ENCODE measurements around the gene RTKN. TPM values are rescaled to one million over a fixed set of nuclear protein-coding genes. Genes with fewer than 3 reads are reported as not detected.

The RTKN gene
- total RNA-seq, 2 donors from 2014 or later: 83.6 to 117 TPM

- H3K4me1 Mint-ChIP-seq: peaks cover 8% of the 10 kb centered on the region
- H3K9ac ChIP-seq (ENCODE audit: extremely low read depth, low read length, poor library complexity, severe bottlenecking): peak within 1 kb of the TSS; percentile 78
- peak within 1 kb of the TSS; percentile 96 for H3K4me3 ChIP-seq (ENCODE audit: low read length)
- H3K9me3 ChIP-seq (ENCODE audit: control insufficient read depth, low read length): no peaks in the 10 kb centered on the region
- DNase-seq: peak; percentile 98
- H3K27ac ChIP-seq (ENCODE audit: low read depth, low read length): peak within 1 kb of the TSS; percentile 69
- WGBS, 2 experiments (ENCODE audit: insufficient coverage in 1 of 2, insufficient read length in 1 of 2): 2% methylated on average over 40 to 50 of the region's 50 CpGs
- H3K36me3 ChIP-seq (ENCODE audit: control insufficient read depth, insufficient read depth, low read length): peaks cover 17% of the 10 kb centered on the region
- H3K36me3 Mint-ChIP-seq (ENCODE audit: low read depth): peaks cover 29% of the 10 kb centered on the region
- peaks cover 3% of the 10 kb centered on the region for H3K4me1 ChIP-seq (ENCODE audit: control insufficient read depth, insufficient read depth, low read length)
- no peaks in the 10 kb centered on the region for H3K9me3 Mint-ChIP-seq
- H3K4me3 Mint-ChIP-seq: peak within 1 kb of the TSS; percentile 86
- H3K27me3 ChIP-seq (ENCODE audit: control insufficient read depth, insufficient read depth, low read length, poor library complexity, severe bottlenecking): no peaks in the 10 kb centered on the region
- H3K27ac Mint-ChIP-seq: peak within 1 kb of the TSS; percentile 98
- peak; percentile 93 for TF ChIP-seq CTCF (conservative IDR thresholded peaks at IDR 0.05)
- no peaks in the 10 kb centered on the region for H3K27me3 Mint-ChIP-seq (ENCODE audit: insufficient read depth)
Measured at GRCh38 chr2:74482801-74483674, 41.3 kb upstream of the RTKN start, which contains the start of the genes CCDC142 and TTC31. TSS of gene CCDC142 (minus strand) at chr2:74482998. CDS start at chr2:74482837, 161 bp downstream. TSS of gene TTC31 (plus strand) at chr2:74483081. CDS start at chr2:74483096, 15 bp downstream.

GRCh38 chr2:74481961-74482800 lies 40.4 kb upstream of the RTKN start:
- Mint-ChIP-seq H3K27ac (peak overlapping the region; percentile 98), H3K36me3 (ENCODE audit: low read depth) (peaks cover 34% of the 10 kb centered on the region), H3K27me3 (ENCODE audit: insufficient read depth) (no peaks in the 10 kb centered on the region), H3K4me3 (peak overlapping the region; percentile 86), H3K9me3 (no peaks in the 10 kb centered on the region), H3K4me1 (peaks cover 8% of the 10 kb centered on the region)
- Histone ChIP-seq H3K27me3 (ENCODE audit: control insufficient read depth, insufficient read depth, low read length, poor library complexity, severe bottlenecking) (no peaks in the 10 kb centered on the region), H3K27ac (ENCODE audit: low read depth, low read length) (peak overlapping the region; percentile 4), H3K4me1 (ENCODE audit: control insufficient read depth, insufficient read depth, low read length) (peaks cover 3% of the 10 kb centered on the region), H3K9me3 (ENCODE audit: control insufficient read depth, low read length) (no peaks in the 10 kb centered on the region), H3K9ac (ENCODE audit: extremely low read depth, low read length, poor library complexity, severe bottlenecking) (peak overlapping the region; percentile 78), H3K36me3 (ENCODE audit: control insufficient read depth, insufficient read depth, low read length) (peaks cover 22% of the 10 kb centered on the region), H3K4me3 (ENCODE audit: low read length) (peak overlapping the region; percentile 96)
- no peak for TF ChIP-seq CTCF (conservative IDR thresholded peaks at IDR 0.05)
- DNase-seq: peak; percentile 61
- 2% methylated on average over 36 to 80 of the region's 80 CpGs for WGBS, 2 experiments (ENCODE audit: insufficient coverage in 1 of 2, insufficient read length in 1 of 2)

GRCh38 chr2:74481431-74481830 lies 39.7 kb upstream of the RTKN start:
- Histone ChIP-seq H3K36me3 (ENCODE audit: control insufficient read depth, insufficient read depth, low read length) (peaks cover 20% of the 10 kb centered on the region), H3K4me3 (ENCODE audit: low read length) (peak overlapping the region; percentile 96), H3K9me3 (ENCODE audit: control insufficient read depth, low read length) (no peaks in the 10 kb centered on the region), H3K27me3 (ENCODE audit: control insufficient read depth, insufficient read depth, low read length, poor library complexity, severe bottlenecking) (no peaks in the 10 kb centered on the region), H3K27ac (ENCODE audit: low read depth, low read length) (no peak overlapping the region), H3K4me1 (ENCODE audit: control insufficient read depth, insufficient read depth, low read length) (peaks cover 3% of the 10 kb centered on the region), H3K9ac (ENCODE audit: extremely low read depth, low read length, poor library complexity, severe bottlenecking) (no peak overlapping the region)
- WGBS, 2 experiments (ENCODE audit: insufficient coverage in 1 of 2, insufficient read length in 1 of 2): 80 to 81% methylated on average over 1 to 3 of the region's 3 CpGs
- DNase-seq: no peak
- no peaks in the 10 kb centered on the region for H3K9me3 Mint-ChIP-seq
- H3K27ac Mint-ChIP-seq: no peak overlapping the region
- peak overlapping the region; percentile 86 for H3K4me3 Mint-ChIP-seq
- no peaks in the 10 kb centered on the region for H3K27me3 Mint-ChIP-seq (ENCODE audit: insufficient read depth)
- H3K36me3 Mint-ChIP-seq (ENCODE audit: low read depth): peaks cover 30% of the 10 kb centered on the region
- TF ChIP-seq CTCF (conservative IDR thresholded peaks at IDR 0.05): no peak
- H3K4me1 Mint-ChIP-seq: peaks cover 8% of the 10 kb centered on the region
